ENCODE data around the gene TAX1BP1.

Gene TAX1BP1

GRCh38 chr7:27868131-27868550 is 128.2 kb downstream of the TAX1BP1 start:
- no peak overlapping the region for H3K4me3 ChIP-seq (ENCODE audit: low read depth, low read length)
- TF ChIP-seq CTCF (IDR thresholded peaks at IDR 0.05; ENCODE audit: borderline replicate concordance, insufficient read depth, low read depth, low read length) = no peak

GRCh38 chr7:27869056-27869455 is 129.1 kb downstream of the TAX1BP1 start:
- no peak for TF ChIP-seq CTCF (IDR thresholded peaks at IDR 0.05; ENCODE audit: borderline replicate concordance, insufficient read depth, low read depth, low read length)
- no peak overlapping the region for H3K4me3 ChIP-seq (ENCODE audit: low read depth, low read length)

- TF ChIP-seq CTCF (IDR thresholded peaks at IDR 0.05; ENCODE audit: borderline replicate concordance, insufficient read depth, low read depth, low read length) = no peak
These were observed 130.6 kb downstream of the TAX1BP1 start for GRCh38 chr7:27870595-27870994.

GRCh38 chr7:27871086-27871485 is 131.1 kb downstream of the TAX1BP1 start:
- TF ChIP-seq CTCF (IDR thresholded peaks at IDR 0.05; ENCODE audit: borderline replicate concordance, insufficient read depth, low read depth, low read length) = no peak
- no peak overlapping the region for H3K4me3 ChIP-seq (ENCODE audit: low read depth, low read length)

More at GRCh38 chr7:27870595-27870994, 130.6 kb downstream of the TAX1BP1 start:
- no peak overlapping the region for H3K4me3 ChIP-seq (ENCODE audit: low read depth, low read length)

GRCh38 chr7:27871866-27872265 is 131.9 kb downstream of the TAX1BP1 start:
- no peak for TF ChIP-seq CTCF (IDR thresholded peaks at IDR 0.05; ENCODE audit: borderline replicate concordance, insufficient read depth, low read depth, low read length)

GRCh38 chr7:27872356-27873275 is 132.7 kb downstream of the TAX1BP1 start:
- TF ChIP-seq CTCF (IDR thresholded peaks at IDR 0.05; ENCODE audit: borderline replicate concordance, insufficient read depth, low read depth, low read length) = no peak
- no peak overlapping the region for H3K4me3 ChIP-seq (ENCODE audit: low read depth, low read length)

More at GRCh38 chr7:27871866-27872265, 131.9 kb downstream of the TAX1BP1 start:
- H3K4me3 ChIP-seq (ENCODE audit: low read depth, low read length) = no peak overlapping the region
